ENCODE data around the gene MOGAT3.

Gene MOGAT3

GRCh38 chr7:101162551-101163278 lies 38.1 kb downstream of the MOGAT3 start:
- FAIRE-seq = no peak
- peak; percentile 56 for DNase-seq (ENCODE audit: low spot score)

- no peak for FAIRE-seq
- DNase-seq (ENCODE audit: low spot score) = no peak
Measured at GRCh38 chr7:101161692-101162471, 39.0 kb downstream of the MOGAT3 start.

- FAIRE-seq (no peak), DNase-seq (ENCODE audit: low spot score) (no peak)
Measured at GRCh38 chr7:101160910-101161309, 39.9 kb downstream of the MOGAT3 start.

GRCh38 chr7:101159696-101160674 lies 40.9 kb downstream of the MOGAT3 start:
- DNase-seq (ENCODE audit: low spot score) = peak; percentile 80

GRCh38 chr7:101156866-101157589 lies 43.8 kb downstream of the MOGAT3 start:
- DNase-seq (ENCODE audit: low spot score) (no peak), FAIRE-seq (no peak)

More at GRCh38 chr7:101159696-101160674, 40.9 kb downstream of the MOGAT3 start:
- FAIRE-seq = no peak

- FAIRE-seq (no peak), DNase-seq (ENCODE audit: low spot score) (no peak)
Measured at GRCh38 chr7:101156277-101156676, 44.6 kb downstream of the MOGAT3 start.

- FAIRE-seq (no peak), DNase-seq (ENCODE audit: low spot score) (no peak)
Measured at GRCh38 chr7:101155303-101155702, 45.5 kb downstream of the MOGAT3 start.

- FAIRE-seq = no peak
- no peak for DNase-seq (ENCODE audit: low spot score)
Measured at GRCh38 chr7:101154693-101155102, 46.1 kb downstream of the MOGAT3 start.

- FAIRE-seq (no peak), DNase-seq (ENCODE audit: low spot score) (peak; percentile 95)
Measured at GRCh38 chr7:101153969-101154692, 46.7 kb downstream of the MOGAT3 start, which contains the start of gene AP1S1. TSS of gene AP1S1 (plus strand) at chr7:101154476. CDS start at chr7:101154515, 39 bp downstream.

- DNase-seq (ENCODE audit: low spot score) (no peak), FAIRE-seq (no peak)
Measured at GRCh38 chr7:101151908-101152651, 48.8 kb downstream of the MOGAT3 start.

Measured in RCC 7860 (cell line).